DND-41 (cell line): ENCODE measurements around the gene ZNF860.

Source experiments
- ATAC-seq: fragments of 200-7000 bp; cut with Tn5 transposase; 3 replicates; pipeline ENCODE4 v1.9.1; 2021; ENCODE audit warnings: low read depth; ENCODE audit not compliant: insufficient read depth
- DNase-seq: peaks from one replicate; pipeline ENCODE4 v3.0.0-alpha.2; 2020
- H2AFZ ChIP-seq: 2 replicates; pipeline ENCODE4 v1.6.0; 2012; ENCODE audit warnings: low read depth, low read length
- H3K27ac ChIP-seq: 2 replicates; pipeline ENCODE4 v1.5.1; 2012; ENCODE audit warnings: low read length, inconsistent platforms
- H3K27me3 ChIP-seq: fragments of 200-600 bp; sonication (generic); 2 replicates; pipeline ENCODE4 v1.6.0; 2012; ENCODE audit warnings: low read length, mild to moderate bottlenecking, inconsistent platforms; ENCODE audit not compliant: insufficient read depth, poor library complexity
- H3K36me3 ChIP-seq: 2 replicates; pipeline ENCODE4 v1.5.1; 2012; ENCODE audit warnings: low read length, inconsistent platforms; ENCODE audit not compliant: insufficient read depth
- H3K4me1 ChIP-seq: 2 replicates; pipeline ENCODE4 v1.5.1; 2012; ENCODE audit warnings: mild to moderate bottlenecking, low read length; ENCODE audit not compliant: insufficient read depth
- H3K4me2 ChIP-seq: 2 replicates; pipeline ENCODE4 v1.6.0; 2012; ENCODE audit warnings: mild to moderate bottlenecking, moderate library complexity, low read length, inconsistent platforms; ENCODE audit not compliant: insufficient read depth
- H3K4me3 ChIP-seq, 2 experiments: fragments of 200-600 bp in 1 of 2; shearing (Covaris generic) in 1 of 2; 2 replicates each; pipeline ENCODE4 v1.5.1; 2012 to 2016; ENCODE audit warnings: inconsistent platforms in 2 of 2, low read length in 2 of 2, mild to moderate bottlenecking in 2 of 2, low read depth in 1 of 2, moderate library complexity in 1 of 2
- H3K79me2 ChIP-seq: 2 replicates; pipeline ENCODE4 v1.6.0; 2012; ENCODE audit warnings: low read length, inconsistent platforms; ENCODE audit not compliant: insufficient read depth
- H3K9ac ChIP-seq: 2 replicates; pipeline ENCODE4 v1.6.0; 2012; ENCODE audit warnings: low read depth, mild to moderate bottlenecking, inconsistent platforms, low read length, moderate library complexity
- H3K9me3 ChIP-seq: 2 replicates; pipeline ENCODE4 v1.5.1; 2012; ENCODE audit warnings: low read length, moderate library complexity, mild to moderate bottlenecking, inconsistent platforms; ENCODE audit not compliant: insufficient read depth, severe bottlenecking
- H4K20me1 ChIP-seq: 2 replicates; pipeline ENCODE4 v1.6.0; 2012; ENCODE audit warnings: low read length; ENCODE audit not compliant: insufficient read depth
- EZH2 ChIP-seq: IDR thresholded peaks from 3 replicates; pipeline ENCODE4 v1.6.1; 2012; ENCODE audit warnings: borderline replicate concordance, low read depth, mild to moderate bottlenecking, moderate library complexity, low read length, inconsistent platforms; ENCODE audit not compliant: severe bottlenecking
- TF ChIP-seq, protein P1 (sequence below): IDR thresholded peaks from 2 replicates; pipeline ENCODE4 v1.5.1; 2012; ENCODE audit warnings: borderline replicate concordance, low read length, moderate library complexity, mild to moderate bottlenecking; ENCODE audit not compliant: poor library complexity, severe bottlenecking; ENCODE audit errors: extremely low read depth

ZNF860 gene

DNA sequence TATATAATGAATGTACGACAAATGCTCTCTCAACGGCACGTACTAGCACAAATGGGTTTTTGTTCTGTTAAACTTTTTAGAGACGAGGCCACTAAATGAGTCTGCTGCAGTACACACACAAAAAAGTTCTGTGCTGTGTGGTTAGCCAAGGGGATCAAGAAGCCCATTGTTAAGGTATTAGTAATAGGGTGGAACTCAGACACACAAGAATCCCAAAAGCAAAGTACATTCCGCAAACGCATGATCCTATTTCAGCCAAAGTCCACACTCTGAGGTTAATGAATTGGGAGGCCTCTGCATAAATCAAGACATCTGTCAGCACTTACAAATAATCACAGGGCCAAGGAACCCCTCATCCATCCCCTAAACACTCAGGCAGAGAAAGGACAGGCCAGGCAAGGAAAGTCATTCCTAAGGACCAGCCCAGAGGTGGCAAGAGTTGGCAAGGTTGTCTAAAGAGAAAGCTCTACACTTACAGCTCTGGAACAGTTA is 12.6 kb upstream of the ZNF860 start:
- Histone ChIP-seq H4K20me1 (no peaks in the 10 kb centered on the region), H3K4me2 (no peak overlapping the region), H3K79me2 (no peaks in the 10 kb centered on the region), H2AFZ (no peak overlapping the region), H3K27ac (no peak overlapping the region), H3K9ac (no peak overlapping the region), H3K4me3 (no peak overlapping the region), H3K4me1 (no peaks in the 10 kb centered on the region), H3K27me3 (no peaks in the 10 kb centered on the region), H3K36me3 (no peaks in the 10 kb centered on the region), H3K9me3 (no peaks in the 10 kb centered on the region)
- DNase-seq, result no peak
- no peak for ATAC-seq
- TF ChIP-seq, protein P1, sequence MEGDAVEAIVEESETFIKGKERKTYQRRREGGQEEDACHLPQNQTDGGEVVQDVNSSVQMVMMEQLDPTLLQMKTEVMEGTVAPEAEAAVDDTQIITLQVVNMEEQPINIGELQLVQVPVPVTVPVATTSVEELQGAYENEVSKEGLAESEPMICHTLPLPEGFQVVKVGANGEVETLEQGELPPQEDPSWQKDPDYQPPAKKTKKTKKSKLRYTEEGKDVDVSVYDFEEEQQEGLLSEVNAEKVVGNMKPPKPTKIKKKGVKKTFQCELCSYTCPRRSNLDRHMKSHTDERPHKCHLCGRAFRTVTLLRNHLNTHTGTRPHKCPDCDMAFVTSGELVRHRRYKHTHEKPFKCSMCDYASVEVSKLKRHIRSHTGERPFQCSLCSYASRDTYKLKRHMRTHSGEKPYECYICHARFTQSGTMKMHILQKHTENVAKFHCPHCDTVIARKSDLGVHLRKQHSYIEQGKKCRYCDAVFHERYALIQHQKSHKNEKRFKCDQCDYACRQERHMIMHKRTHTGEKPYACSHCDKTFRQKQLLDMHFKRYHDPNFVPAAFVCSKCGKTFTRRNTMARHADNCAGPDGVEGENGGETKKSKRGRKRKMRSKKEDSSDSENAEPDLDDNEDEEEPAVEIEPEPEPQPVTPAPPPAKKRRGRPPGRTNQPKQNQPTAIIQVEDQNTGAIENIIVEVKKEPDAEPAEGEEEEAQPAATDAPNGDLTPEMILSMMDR, result no peak
- no peak for TF ChIP-seq EZH2

DNA sequence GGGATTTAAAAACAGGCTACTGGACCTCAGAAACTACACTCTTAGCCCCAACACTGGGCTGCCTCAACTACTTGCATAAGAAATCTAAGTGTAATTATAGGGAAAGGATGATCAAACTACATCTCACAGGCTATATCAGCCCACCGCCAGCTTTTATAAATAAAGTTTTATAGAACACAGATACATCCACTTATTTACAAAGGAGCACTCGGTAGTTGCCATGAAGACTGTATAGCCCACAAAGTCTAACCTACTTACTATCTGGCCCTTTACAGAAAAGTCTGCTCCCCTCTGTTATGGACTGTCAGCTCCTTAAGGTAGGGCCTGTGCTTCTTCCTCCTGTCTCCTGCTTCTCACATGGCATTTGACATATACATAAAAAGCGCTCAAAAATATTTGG is 9.9 kb upstream of the ZNF860 start:
- no peaks in the 10 kb centered on the region for H3K79me2 ChIP-seq
- ATAC-seq (no peak), DNase-seq (no peak)
- no peak overlapping the region for H3K4me3 ChIP-seq
- no peaks in the 10 kb centered on the region for H3K36me3 ChIP-seq
- H2AFZ ChIP-seq, result no peak overlapping the region
- H3K27ac ChIP-seq, result no peak overlapping the region
- no peaks in the 10 kb centered on the region for H3K9me3 ChIP-seq
- H3K9ac ChIP-seq, result no peak overlapping the region
- TF ChIP-seq EZH2, result no peak
- TF ChIP-seq, protein P1, result no peak
- no peaks in the 10 kb centered on the region for H3K27me3 ChIP-seq
- H3K4me2 ChIP-seq, result no peak overlapping the region
- H3K4me1 ChIP-seq, result no peaks in the 10 kb centered on the region
- no peaks in the 10 kb centered on the region for H4K20me1 ChIP-seq

DNA sequence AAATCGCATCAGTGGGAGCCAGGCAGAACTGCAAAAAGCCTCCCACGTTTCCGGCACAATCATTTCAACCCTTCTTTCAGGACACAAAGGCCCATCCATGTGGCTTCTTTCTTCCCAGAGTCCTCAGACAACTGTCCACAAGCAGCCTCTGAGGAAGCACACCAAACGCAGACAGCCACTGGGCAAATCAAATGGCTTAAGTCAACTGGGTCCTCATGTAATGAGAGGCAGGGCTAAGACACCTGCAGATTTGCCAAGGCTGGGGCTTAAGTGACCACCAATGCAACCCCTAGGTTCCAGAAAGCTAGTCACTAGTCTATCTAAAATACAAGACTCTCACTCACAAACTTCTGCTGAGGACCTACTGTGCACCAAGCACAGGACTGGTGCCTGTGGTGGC is 8.5 kb upstream of the ZNF860 start:
- Histone ChIP-seq H3K4me2 (no peak overlapping the region), H3K27me3 (no peaks in the 10 kb centered on the region), H2AFZ (no peak overlapping the region), H3K4me3 (no peak overlapping the region), H3K4me1 (no peaks in the 10 kb centered on the region), H3K36me3 (no peaks in the 10 kb centered on the region), H3K79me2 (no peaks in the 10 kb centered on the region), H3K27ac (no peak overlapping the region), H3K9ac (no peak overlapping the region), H3K9me3 (no peaks in the 10 kb centered on the region), H4K20me1 (no peaks in the 10 kb centered on the region)
- TF ChIP-seq EZH2, result no peak
- TF ChIP-seq, protein P1, result no peak
- DNase-seq, result no peak
- ATAC-seq, result no peak

DNA sequence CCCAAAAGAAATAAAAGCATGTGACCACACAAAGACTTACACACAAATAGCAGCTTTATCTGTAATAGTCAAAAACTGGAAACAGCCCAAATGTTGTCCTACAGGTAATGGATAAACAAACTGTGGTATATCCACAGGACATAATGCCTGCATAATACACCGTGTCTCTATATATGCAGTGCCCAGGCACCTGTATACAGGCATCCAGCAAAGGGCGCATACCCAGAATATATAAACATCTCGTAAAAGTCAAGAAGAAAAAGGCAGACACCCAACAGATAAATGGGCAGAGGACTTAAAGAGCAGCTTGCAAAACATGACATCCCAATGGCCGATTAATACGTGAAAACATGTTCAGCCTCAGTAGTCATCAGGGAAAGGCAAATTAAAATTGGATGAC is 7.7 kb upstream of the ZNF860 start:
- no peak overlapping the region for H3K4me2 ChIP-seq
- no peaks in the 10 kb centered on the region for H3K4me1 ChIP-seq
- H3K79me2 ChIP-seq, result no peaks in the 10 kb centered on the region
- TF ChIP-seq, protein P1, result no peak
- TF ChIP-seq EZH2, result no peak
- no peaks in the 10 kb centered on the region for H4K20me1 ChIP-seq
- DNase-seq, result no peak
- no peaks in the 10 kb centered on the region for H3K36me3 ChIP-seq
- H3K4me3 ChIP-seq, result no peak overlapping the region
- no peaks in the 10 kb centered on the region for H3K27me3 ChIP-seq
- no peaks in the 10 kb centered on the region for H3K9me3 ChIP-seq
- ATAC-seq, result no peak
- no peak overlapping the region for H2AFZ ChIP-seq
- no peak overlapping the region for H3K9ac ChIP-seq
- H3K27ac ChIP-seq, result no peak overlapping the region
